ENCODE measurements around the gene ZC3HAV1.

ZC3HAV1 gene

DNA sequence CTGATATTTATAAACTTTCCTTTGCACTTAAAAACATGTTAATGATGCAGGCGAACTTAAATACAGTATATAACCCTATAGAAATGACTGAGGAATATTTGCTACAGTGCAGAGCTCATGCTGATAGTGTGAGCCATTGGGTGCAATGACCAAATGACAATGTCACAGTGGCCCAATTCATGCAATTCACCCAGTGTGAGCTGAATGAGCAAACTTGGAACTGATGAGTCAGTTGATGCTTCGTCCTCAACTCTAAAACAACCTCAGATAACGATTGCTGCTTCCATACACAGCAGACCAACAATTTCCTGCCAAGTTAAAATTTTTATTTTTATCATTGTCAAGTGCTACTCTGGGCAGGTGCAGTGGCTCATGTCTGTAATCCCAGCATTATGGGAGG, 61.5 kb downstream of the ZC3HAV1 start:
- H3K27ac Mint-ChIP-seq = peak overlapping the region; percentile 39
- no peaks in the 10 kb centered on the region for H3K27me3 Mint-ChIP-seq (ENCODE audit: low read depth)
- peaks cover 85% of the 10 kb centered on the region for H3K36me3 Mint-ChIP-seq (ENCODE audit: low read depth)
- peak; percentile 60 for DNase-seq (ENCODE audit: low spot score)
- H3K4me3 Mint-ChIP-seq = no peak overlapping the region
- H3K9me3 Mint-ChIP-seq = no peaks in the 10 kb centered on the region
- H3K4me1 Mint-ChIP-seq (ENCODE audit: low read depth) = peaks cover 70% of the 10 kb centered on the region

DNA sequence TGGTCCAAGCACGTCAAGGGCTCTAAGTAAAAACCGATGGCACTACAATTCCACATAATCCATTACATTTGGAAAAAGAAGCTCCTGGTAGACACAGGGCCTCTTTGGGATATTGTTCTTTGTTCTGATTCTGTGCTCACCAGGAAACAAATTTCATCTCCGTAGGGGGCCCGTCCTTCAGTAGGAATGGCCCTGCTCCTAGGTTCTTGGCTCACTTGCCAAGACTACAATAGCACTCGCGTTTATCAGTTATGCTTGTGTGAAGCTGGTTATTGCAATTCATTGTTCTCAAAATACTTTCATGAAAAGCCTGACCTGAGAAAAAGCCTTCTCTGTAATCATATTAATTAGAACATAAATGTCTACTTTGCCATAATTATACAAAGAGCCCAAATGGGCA, 63.4 kb downstream of the ZC3HAV1 start:
- H3K36me3 Mint-ChIP-seq (ENCODE audit: low read depth) = peaks cover 83% of the 10 kb centered on the region
- H3K4me1 Mint-ChIP-seq (ENCODE audit: low read depth) = peaks cover 77% of the 10 kb centered on the region

DNA sequence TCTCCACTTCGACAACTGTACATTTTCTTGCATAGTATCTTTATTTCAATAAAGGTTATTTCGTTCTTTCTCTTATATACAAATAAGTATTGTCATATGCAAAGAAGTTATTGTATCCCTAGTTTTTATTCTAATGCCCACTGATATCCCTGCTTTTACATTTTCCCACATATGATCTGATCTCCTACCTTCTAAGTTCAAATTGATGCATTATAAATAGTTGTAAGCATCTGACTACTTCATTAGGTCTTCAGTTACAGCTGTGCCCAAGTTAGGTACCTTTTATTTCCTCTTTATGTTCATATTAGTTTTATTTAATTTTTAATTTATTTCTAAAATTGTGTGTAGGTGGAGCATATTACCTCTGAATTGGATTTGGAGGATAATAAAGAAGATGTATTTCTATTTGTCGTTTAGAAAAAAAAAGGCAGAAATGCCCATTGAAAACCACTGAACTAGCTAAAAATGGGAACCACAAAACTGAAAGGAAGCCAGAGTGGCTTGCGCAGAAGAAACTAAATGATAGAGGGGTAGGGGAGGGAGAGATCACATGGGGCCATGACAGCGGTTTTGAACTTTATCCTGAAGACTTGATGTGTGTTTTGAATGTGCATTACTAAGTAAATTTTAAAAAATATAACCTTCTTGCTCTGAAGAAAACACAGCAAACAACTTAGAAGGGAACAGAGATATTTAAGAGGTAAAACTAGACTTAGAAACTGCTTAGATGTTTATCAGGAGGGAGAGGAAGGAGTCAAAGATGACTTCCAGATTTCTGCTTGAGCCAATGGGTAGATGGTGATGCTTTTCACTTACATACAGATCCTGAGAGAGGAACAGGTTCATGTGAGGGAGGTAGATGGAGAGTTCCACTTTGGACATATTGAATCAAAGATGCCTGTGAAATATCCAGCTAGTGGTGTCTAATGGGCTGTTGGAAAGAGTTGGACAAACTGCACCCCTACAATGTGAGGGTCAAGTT, 64.4 kb downstream of the ZC3HAV1 start:
- Mint-ChIP-seq H3K4me1 (ENCODE audit: low read depth) (peaks cover 75% of the 10 kb centered on the region), H3K36me3 (ENCODE audit: low read depth) (peaks cover 73% of the 10 kb centered on the region), H3K9me3 (no peaks in the 10 kb centered on the region), H3K4me3 (peak overlapping the region; percentile 76), H3K27ac (peak overlapping the region; percentile 90), H3K27me3 (ENCODE audit: low read depth) (no peaks in the 10 kb centered on the region)
- peak; percentile 27 for DNase-seq (ENCODE audit: low spot score)

More for the DNA sequence above, 63.4 kb downstream of the ZC3HAV1 start:
- peak overlapping the region; percentile 74 for H3K27ac Mint-ChIP-seq
- no peak for DNase-seq (ENCODE audit: low spot score)
- peak overlapping the region; percentile 64 for H3K4me3 Mint-ChIP-seq
- H3K9me3 Mint-ChIP-seq = no peaks in the 10 kb centered on the region
- H3K27me3 Mint-ChIP-seq (ENCODE audit: low read depth) = no peaks in the 10 kb centered on the region

DNA sequence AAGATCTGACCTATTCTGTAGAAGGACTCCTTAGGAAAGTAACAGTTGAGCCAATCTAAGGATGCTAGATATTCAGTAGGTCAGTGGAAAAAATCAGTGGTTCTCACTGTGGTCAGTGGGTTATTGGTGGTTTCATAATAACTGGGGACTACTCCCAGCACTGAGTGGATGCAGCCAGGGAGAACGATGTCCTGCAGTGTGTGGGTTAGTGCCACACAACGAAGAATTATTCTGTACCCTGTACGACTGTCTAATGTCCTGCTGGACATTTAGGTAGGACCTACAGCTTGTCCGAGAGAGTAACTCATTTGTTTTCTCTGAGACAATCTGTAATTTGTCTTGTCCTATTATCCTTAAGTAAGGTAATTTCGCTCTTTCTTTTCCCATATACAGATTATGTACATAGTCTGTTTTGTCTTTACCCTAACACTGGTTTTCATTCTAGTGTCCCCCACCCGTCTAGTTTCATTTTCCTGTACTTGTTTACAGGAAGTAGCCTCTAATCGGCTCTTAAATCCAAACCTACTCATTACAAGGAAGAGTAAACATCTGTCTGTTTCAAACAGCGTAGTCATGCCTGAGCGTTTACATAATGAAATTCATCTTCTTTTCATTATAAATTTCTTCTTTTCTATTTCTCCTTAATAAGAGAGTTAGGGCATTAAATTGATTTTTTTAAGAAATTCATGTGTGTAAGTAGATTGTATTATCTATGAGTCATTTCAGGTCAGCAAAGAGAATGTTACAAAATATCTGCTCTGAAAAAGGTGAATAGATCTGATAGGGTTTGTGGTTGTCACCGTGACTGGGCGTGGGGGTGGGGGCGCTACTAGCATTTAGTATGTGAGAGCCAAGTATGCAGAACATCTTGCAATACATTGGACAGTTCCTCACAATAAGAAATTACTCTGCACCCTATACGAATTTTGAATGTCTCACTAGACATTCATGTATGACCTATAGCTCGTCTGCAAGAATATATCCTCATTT, 65.4 kb downstream of the ZC3HAV1 start:
- H3K9me3 Mint-ChIP-seq = no peaks in the 10 kb centered on the region
- no peaks in the 10 kb centered on the region for H3K27me3 Mint-ChIP-seq (ENCODE audit: low read depth)
- DNase-seq (ENCODE audit: low spot score) = peak; percentile 84
- H3K36me3 Mint-ChIP-seq (ENCODE audit: low read depth) = peaks cover 63% of the 10 kb centered on the region
- peak overlapping the region; percentile 90 for H3K27ac Mint-ChIP-seq
- peaks cover 72% of the 10 kb centered on the region for H3K4me1 Mint-ChIP-seq (ENCODE audit: low read depth)
- H3K4me3 Mint-ChIP-seq = peak overlapping the region; percentile 76

DNA sequence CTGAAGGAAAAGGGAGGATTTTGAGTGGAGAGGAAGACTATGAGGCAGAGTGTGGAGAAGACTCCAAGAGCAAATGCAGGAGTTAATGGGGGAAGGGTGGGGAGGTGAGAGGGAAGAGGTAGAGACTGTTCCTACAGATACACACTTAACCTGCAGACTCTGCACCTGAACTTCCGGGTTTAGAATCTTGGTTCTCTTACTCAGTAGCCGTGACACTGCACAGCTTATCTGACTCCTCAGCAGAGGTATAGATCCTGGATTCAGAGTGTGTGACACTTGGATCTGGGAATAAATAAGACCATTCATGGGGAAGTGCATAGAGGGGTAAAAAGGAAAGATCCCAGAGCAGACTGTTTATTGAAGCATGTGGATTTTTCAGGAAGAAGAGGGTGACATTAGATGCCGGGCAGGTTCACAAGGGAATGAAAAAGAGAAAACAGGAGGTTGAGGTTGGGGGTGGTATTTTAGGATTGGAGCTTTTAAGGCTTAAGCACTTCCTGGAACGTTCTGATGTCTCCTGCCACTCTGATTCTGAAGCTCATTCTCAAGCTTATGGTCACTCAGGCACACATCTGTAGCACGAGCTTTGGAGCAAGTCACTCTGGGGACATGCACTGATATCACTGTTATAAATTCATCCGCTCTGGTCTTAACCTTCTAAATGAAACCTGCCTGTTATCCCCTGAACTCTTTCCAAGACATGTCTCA, 68.0 kb downstream of the ZC3HAV1 start:
- H3K27me3 Mint-ChIP-seq (ENCODE audit: low read depth) = peaks cover 3% of the 10 kb centered on the region
- peak overlapping the region; percentile 75 for H3K27ac Mint-ChIP-seq
- peak overlapping the region; percentile 54 for H3K4me3 Mint-ChIP-seq
- peaks cover 42% of the 10 kb centered on the region for H3K36me3 Mint-ChIP-seq (ENCODE audit: low read depth)
- no peaks in the 10 kb centered on the region for H3K9me3 Mint-ChIP-seq
- DNase-seq (ENCODE audit: low spot score) = no peak
- H3K4me1 Mint-ChIP-seq (ENCODE audit: low read depth) = peaks cover 65% of the 10 kb centered on the region

DNA sequence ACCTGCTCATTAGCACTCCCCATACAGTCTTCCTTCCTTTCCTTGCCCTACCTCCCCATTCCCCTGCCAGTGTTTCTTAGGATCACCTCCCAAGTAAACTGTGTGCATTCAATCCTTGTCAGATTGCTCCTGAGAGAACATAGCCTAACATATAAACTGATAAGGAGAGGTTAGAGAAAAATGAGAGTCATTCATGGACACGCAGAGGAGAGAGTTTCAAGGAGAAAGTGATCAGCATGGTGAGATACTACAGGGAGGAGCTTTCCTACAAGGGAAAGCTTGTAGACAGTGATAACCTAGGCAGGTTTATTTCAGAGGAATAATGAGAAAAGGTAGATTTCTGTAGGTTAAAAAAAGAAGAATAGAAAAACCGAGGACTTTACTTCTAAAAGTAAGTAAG, 70.8 kb downstream of the ZC3HAV1 start:
- Mint-ChIP-seq H3K27ac (no peak overlapping the region), H3K27me3 (ENCODE audit: low read depth) (peaks cover 3% of the 10 kb centered on the region), H3K4me1 (ENCODE audit: low read depth) (peaks cover 52% of the 10 kb centered on the region), H3K4me3 (no peak overlapping the region), H3K36me3 (ENCODE audit: low read depth) (peaks cover 21% of the 10 kb centered on the region), H3K9me3 (no peaks in the 10 kb centered on the region)
- no peak for DNase-seq (ENCODE audit: low spot score)

DNA sequence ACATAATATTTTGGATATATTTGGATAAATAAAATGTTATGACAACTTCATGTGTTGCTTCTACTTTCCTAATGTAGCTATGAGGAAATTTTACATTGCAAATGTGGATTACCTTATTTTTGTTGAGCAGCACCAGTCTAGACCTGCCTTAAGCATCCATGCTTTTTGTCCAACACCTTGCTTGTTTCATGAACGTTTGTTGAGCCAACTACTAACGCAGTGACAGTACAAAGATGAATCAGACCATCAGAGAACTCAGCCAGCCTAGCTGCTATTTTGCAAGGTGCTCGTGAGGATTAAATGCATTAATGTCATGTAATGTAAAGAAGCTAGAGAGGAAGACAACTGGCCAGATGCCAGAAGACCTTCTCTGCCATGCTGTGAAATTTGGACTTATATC, 72.6 kb downstream of the ZC3HAV1 start:
- H3K4me3 Mint-ChIP-seq = peak overlapping the region; percentile 34
- peaks cover 47% of the 10 kb centered on the region for H3K4me1 Mint-ChIP-seq (ENCODE audit: low read depth)
- DNase-seq (ENCODE audit: low spot score) = no peak
- H3K27me3 Mint-ChIP-seq (ENCODE audit: low read depth) = peaks cover 3% of the 10 kb centered on the region
- H3K36me3 Mint-ChIP-seq (ENCODE audit: low read depth) = peaks cover 21% of the 10 kb centered on the region
- H3K9me3 Mint-ChIP-seq = no peaks in the 10 kb centered on the region
- H3K27ac Mint-ChIP-seq = no peak overlapping the region

DNA sequence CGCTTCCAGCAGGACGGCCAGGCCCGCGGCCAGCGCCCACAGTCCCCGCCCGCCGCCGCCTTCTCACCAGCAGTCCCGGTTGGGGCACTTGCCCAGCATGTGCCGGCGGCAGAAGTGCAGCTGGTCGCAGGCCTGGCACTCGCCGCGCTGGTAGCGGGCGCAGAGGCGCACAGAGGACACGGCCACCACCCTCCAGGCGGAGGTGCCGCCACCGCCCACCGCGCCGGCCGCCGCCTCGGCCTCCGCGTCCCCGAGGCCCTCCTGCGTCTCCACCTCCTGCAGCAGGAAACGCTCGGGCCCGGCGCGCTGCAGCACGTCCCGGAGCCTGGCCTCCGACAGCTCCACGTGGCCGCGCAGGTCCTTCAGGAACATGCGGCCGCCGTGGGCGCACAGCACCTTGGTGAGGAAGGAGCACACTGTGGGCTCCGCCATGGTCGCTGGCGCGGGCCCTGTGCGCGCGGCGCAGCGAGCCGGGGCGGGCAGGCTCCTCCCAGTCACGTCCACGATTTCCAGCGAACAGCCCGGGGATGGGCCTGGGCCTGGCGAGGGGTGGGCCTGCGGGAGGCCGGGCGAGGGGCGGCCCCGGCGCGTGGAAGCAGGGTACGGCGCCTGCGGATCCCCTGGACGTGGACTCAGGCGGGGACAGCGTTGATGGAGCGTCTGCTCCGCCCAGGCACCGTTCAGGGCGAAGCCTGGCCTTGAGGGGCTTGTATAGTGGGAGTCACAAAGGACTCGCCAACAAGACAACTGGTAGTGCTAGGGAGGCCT, 73.8 kb downstream of the ZC3HAV1 start, which contains the start of gene ZC3HAV1L:
Gene ZC3HAV1L, minus strand, starts transcription at position 457 of the 768 bp plus-strand sequence. Its CDS starts 25 bp downstream, at position 432.
- peak within 1 kb of the TSS; percentile 67 for H3K27ac Mint-ChIP-seq
- H3K4me1 Mint-ChIP-seq (ENCODE audit: low read depth) = peaks cover 42% of the 10 kb centered on the region
- peaks cover 3% of the 10 kb centered on the region for H3K27me3 Mint-ChIP-seq (ENCODE audit: low read depth)
- peaks cover 24% of the 10 kb centered on the region for H3K36me3 Mint-ChIP-seq (ENCODE audit: low read depth)
- peak within 1 kb of the TSS; percentile 89 for H3K4me3 Mint-ChIP-seq
- no peaks in the 10 kb centered on the region for H3K9me3 Mint-ChIP-seq
- DNase-seq (ENCODE audit: low spot score) = peak; percentile 75

DNA sequence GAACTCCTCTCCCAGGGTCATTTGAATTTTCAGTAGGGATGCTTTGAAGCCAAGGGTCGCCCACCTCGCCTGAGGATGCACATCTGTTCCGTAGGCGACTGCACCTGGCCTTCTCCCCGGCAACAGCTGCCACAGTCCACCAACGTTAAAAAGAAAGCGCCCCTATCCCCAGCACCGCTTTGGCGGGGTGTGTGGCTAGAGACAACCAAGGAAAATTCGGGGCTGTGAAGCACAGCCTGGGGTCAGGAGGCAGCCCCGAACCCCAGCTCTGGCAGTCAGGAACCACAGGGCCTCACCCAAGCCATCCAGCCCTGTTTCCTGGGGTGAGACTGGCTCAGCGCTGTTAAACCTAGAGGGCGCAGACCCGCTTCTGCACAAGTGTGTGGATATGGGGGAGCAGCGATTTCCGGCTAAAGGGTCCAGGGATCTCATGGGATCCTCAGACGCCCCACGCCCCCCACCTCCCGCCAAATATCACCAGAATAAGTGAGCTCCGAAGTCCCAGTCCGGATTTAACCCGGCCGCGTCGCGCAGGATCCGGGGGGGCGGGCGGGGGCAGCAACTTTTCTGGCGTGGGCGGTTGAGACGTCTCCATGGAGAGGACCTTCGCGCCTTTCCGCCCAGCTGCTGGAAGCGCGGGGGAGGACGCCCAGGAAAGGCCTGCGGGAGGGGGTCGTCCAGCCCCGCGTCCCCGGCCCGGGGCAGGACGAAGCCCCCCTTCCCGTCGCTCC, 74.5 kb downstream of the ZC3HAV1 start:
- Mint-ChIP-seq H3K9me3 (no peaks in the 10 kb centered on the region), H3K36me3 (ENCODE audit: low read depth) (peaks cover 28% of the 10 kb centered on the region), H3K27me3 (ENCODE audit: low read depth) (peaks cover 3% of the 10 kb centered on the region), H3K4me3 (peak overlapping the region; percentile 89), H3K27ac (peak overlapping the region; percentile 66), H3K4me1 (ENCODE audit: low read depth) (peaks cover 39% of the 10 kb centered on the region)
- peak; percentile 39 for DNase-seq (ENCODE audit: low spot score)

DNA sequence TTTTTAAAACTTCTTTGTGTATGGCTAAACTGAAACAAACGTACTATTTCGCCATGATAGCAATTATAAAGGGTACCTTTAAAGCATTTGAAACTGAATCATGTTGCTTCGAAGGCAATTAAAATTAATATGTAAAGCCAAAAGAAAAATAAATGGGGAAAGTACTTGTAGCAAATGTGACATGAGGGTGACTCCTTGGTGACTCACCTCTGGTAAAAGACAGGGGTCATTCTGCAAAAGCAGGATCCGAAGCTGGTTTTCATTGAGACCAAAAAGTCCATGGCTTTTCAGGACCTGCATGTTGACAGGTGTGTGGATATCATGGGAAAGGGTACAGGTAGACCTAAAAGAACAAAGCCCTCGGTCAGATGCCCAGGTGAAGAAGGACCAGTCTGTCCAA, 75.2 kb downstream of the ZC3HAV1 start:
- Mint-ChIP-seq H3K27me3 (ENCODE audit: low read depth) (peaks cover 3% of the 10 kb centered on the region), H3K27ac (peak overlapping the region; percentile 39), H3K4me1 (ENCODE audit: low read depth) (peaks cover 37% of the 10 kb centered on the region), H3K36me3 (ENCODE audit: low read depth) (peaks cover 33% of the 10 kb centered on the region), H3K9me3 (no peaks in the 10 kb centered on the region), H3K4me3 (peak overlapping the region; percentile 89)
- DNase-seq (ENCODE audit: low spot score) = no peak

DNA sequence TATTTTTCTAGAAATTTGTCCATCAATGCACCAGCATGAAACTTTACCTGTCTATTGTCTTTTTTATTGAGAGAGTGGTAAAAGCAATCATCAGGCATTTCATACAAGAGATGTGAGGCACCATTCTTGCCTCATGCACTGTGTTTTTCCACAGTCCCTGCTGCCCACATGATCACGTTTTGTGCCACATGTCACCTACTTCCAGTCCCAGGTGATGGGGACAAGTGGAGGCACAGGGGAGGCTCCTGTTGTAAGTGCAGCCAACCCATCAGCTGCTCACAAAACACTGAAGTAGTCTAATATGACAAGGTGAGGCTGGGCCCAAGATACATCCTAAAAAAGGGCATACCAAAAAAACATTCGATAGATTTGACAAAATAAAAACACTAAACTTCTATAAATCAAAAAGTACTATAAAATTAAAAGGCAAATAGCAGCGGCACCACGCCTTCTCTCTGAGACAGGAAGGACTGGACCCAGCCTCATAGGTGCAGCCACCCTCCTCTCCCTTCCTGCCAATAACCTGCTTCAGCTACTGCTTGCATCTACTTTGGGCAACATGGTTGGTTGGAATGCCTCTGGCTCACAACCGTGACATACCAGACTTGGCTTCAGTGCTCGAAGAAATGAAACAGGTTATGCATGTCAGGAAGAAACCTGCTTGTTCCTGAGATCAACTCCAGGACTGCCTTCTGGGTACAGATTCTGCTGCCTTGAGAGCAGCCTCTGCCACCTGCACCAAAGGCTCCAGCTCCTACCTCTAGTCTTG, 76.0 kb downstream of the ZC3HAV1 start:
- no peaks in the 10 kb centered on the region for H3K9me3 Mint-ChIP-seq
- peaks cover under 1% of the 10 kb centered on the region for H3K27me3 Mint-ChIP-seq (ENCODE audit: low read depth)
- no peak for DNase-seq (ENCODE audit: low spot score)
- peak overlapping the region; percentile 89 for H3K4me3 Mint-ChIP-seq
- H3K4me1 Mint-ChIP-seq (ENCODE audit: low read depth) = peaks cover 34% of the 10 kb centered on the region
- peaks cover 39% of the 10 kb centered on the region for H3K36me3 Mint-ChIP-seq (ENCODE audit: low read depth)
- peak overlapping the region; percentile 39 for H3K27ac Mint-ChIP-seq

DNA sequence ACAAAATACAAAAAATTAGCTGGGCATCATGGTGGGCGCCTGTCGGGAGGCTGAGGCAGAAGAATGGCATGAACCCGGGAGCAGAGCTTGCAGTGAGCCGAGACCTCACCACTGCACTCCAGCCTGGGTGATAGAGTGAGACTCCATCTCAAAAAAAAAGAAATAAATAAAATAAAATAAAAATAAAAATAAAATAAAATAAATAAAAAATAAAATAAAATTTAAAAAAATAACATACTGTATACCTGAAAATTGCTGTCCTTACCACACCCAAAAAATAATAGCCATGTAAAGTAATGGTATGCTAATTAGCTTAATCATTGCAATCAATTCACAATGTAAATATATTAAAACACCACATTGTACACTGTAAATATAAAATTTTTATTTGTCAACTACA, 77.0 kb downstream of the ZC3HAV1 start:
- H3K27ac Mint-ChIP-seq = no peak overlapping the region
- H3K9me3 Mint-ChIP-seq = no peaks in the 10 kb centered on the region
- DNase-seq (ENCODE audit: low spot score) = no peak
- H3K4me1 Mint-ChIP-seq (ENCODE audit: low read depth) = peaks cover 34% of the 10 kb centered on the region
- H3K27me3 Mint-ChIP-seq (ENCODE audit: low read depth) = no peaks in the 10 kb centered on the region
- H3K36me3 Mint-ChIP-seq (ENCODE audit: low read depth) = peaks cover 47% of the 10 kb centered on the region
- no peak overlapping the region for H3K4me3 Mint-ChIP-seq
